ENCODE measurements around the gene ANKEF1.
A peak's percentile ranks its signal among the peaks of the same experiment; 100 is the strongest.
"Not testable (repeated sequence)": the region's sequence is repeated elsewhere in the genome, so short reads cannot be mapped to it uniquely, and the experiment has no call there.

ANKEF1 gene
- total RNA-seq: 3.1 to 11.3 reads per million in 2 donors

- peak; percentile 22 to 93 (median 77) for DNase-seq
Measured at GRCh38 chr20:10034717-10035571, at the start of gene ANKEF1. ANKEF1 (plus strand) TSS chr20:10034987; CDS start chr20:10038302, 3,315 bp downstream.

GRCh38 chr20:9985281-9985680 lies 49.5 kb upstream of the ANKEF1 start:
- DNase-seq: no peak

DNA sequence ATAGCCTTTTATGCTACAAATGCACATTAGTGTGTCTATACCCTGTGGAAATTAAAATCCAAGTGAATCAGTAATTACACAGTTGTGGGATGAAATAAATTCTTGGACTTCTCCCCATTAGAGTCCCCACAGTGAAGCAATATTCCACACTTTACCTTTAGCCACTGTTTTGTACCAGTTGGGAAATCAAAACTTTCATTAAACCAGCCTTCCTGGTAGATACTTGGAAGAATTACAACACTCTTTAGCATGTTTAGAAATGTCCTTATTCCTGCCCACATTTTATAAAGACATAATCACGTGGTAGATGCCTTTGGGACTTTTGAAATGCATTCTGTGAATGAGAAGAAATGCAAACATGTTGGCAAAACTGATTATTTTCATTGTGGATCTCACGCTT lies 49.0 kb upstream of the ANKEF1 start:
- no peak for DNase-seq

DNA sequence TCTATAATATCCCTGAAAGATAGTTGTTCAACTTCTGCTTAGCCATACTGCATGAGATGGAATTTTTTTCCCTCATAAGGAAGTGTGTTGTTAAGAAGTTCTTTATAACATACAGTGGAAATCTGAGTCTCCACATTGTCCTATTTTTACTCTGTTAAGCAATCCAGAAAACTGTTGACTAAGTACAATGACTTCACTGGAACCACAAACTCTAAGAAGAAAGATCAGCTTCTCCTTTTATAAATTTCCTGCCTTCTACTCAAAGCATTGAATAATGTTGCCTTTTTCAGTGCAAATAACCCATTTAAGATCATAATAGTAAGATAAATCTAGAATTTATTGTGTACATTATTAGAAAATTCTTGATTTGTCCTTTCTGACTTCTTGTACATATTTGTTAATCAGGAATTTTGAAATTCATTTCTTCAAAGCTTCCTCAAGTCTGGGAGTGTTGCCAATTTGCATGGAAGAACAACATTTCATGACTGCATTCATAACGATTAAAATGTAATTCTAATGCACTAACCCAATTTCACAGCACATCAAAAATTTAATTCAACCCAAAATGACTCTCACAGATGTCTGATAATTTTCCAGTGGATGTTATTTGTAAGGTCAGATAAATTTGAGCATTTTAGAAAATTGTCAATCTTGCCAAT lies 45.6 kb upstream of the ANKEF1 start:
- no peak for DNase-seq

GRCh38 chr20:9993137-9993536 lies 41.6 kb upstream of the ANKEF1 start:
- no peak for DNase-seq

GRCh38 chr20:9994676-9995075 lies 40.1 kb upstream of the ANKEF1 start:
- DNase-seq: no peak

DNA sequence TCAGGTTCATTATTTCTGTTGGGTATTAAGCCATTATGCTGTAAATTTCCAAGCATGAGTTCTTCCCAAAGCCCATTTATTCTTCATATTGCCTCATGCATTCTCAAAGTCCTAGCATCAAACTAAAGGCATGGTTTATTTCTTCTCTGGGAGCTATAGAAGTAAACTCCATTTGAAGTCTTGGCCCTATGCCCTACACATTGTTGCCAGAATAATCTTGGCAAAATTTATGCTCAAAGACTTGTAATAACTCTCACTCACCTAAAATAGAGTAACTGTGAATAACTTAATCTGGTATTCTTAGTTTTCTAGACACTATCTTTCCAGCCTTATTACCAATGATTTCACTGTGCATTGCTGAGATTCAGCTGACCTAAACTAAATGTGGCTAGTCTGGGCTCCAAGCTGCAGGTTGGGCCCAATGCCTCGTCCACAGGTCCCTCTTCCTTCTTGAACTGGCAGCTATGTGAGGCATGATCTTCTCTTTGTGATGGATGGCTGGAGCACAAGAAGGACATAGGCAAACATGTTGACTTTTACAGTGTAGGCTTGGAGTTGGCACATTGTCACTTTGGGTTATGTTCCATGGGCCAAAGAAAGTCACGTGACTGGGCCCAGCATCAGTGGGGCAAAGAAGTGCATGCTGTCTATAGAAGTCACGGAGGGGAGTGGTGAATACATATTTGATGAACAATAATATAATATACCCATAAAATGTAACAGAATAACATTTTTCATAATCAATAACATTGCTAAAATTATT lies 39.1 kb upstream of the ANKEF1 start:
- no peak for DNase-seq

GRCh38 chr20:9996944-9997343 lies 37.8 kb upstream of the ANKEF1 start:
- DNase-seq: no peak

DNA sequence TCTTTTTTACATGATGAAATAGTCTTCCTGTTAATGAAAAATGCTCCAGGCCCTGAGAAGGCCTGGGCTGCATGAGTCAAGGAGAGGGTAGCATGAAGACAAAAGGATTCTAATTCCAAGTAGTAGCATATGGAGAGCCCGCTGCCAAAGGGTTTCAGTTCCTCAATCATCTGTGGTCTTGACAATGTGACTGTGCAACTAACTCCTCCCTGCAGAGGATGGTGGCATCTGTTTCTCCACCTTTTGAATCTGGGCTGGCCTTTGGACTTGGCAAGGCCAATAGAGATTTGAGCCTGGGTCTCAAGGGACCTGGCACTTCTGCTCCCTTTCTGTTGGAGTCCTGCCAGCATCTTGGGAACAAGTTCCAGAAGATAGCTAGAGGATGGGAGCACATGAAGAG lies 35.1 kb upstream of the ANKEF1 start:
- no peak for DNase-seq

DNA sequence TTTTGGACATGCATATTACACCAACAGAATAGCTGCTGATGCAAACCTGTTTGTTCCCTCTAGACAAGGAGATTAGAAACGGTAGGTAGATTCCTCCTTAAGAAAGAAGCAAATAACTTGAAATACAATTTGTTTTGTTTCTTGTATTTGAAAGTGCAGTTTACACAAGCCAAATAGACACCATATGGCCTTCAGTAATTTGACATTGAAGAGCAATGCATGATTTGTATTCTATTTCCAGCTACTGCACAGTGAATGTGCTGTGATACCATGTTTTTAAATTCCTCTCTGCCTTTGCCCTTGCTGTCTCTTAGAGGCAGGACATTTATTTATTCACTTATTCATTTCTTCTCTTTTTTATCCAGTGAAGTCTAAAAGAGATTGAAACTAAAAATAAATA lies 31.9 kb upstream of the ANKEF1 start:
- no peak for DNase-seq

DNA sequence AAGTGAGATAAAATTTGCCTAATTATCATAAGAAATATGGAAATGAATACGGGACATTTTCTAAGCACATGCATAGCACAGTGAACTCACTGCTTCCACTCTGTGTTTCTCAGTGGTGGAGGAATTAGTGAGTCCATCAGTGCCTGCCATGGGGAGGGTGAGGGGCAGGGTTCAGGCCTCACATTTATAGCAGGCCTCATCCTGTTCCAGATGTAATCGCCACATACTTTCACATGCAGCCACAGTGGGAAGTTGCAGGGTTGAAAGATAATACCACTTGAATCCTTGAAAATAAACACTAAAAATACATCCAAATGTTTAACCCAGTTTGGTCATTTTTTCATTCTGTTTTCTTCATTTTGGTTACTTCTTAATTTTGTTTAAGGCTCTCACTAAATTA lies 29.9 kb upstream of the ANKEF1 start:
- no peak for DNase-seq

GRCh38 chr20:10005885-10006284 lies 28.9 kb upstream of the ANKEF1 start:
- no peak for DNase-seq

DNA sequence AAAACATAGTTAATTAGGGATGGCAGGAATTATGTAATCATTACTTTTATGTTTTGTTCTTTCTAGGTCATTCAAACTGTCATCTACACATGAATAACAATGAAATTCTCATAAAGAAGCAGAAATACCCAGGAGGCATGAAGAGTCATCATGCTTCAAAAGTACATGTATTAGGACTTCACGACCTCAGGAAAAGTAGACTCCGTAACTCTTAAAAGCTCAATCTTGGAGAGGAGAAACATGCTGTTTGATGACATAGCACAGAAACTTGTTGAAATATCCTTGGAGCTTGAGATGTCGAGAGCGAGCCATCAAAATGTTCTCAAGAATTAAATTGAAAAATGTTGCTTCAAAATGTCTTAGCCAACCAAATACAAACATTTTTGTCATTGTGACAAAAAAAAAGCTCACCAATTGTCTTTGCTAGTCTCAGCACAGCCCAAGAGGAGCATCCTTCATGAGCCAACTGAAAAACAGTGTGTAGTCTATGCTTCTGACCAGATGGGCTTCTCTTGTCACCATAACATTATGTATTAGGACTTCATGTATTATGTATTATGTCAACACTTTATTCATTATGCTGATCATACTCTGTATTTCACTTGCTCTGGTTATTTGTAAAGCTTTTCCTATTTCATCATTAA lies 28.2 kb upstream of the ANKEF1 start:
- DNase-seq: no peak

DNA sequence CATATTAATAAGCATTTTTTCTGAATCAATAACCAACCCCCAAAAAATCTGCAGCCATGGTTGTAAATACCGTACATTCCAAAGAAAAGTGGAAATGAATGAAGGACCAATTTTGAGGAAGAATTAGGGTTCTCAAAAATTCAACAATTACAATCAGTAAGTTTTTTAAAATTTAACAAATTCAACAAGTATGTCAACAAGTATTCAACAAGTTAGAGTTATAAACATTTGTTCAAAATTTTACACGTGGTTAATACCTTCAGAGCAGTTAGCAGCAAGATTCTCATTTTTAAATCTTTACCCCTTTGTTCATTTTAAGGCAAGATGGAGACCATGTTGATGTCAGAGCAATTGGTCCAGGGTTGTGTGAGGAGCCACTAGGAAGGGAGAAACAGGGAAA lies 27.6 kb upstream of the ANKEF1 start:
- DNase-seq: no peak

GRCh38 chr20:10007747-10008146 lies 27.0 kb upstream of the ANKEF1 start:
- no peak for DNase-seq

DNA sequence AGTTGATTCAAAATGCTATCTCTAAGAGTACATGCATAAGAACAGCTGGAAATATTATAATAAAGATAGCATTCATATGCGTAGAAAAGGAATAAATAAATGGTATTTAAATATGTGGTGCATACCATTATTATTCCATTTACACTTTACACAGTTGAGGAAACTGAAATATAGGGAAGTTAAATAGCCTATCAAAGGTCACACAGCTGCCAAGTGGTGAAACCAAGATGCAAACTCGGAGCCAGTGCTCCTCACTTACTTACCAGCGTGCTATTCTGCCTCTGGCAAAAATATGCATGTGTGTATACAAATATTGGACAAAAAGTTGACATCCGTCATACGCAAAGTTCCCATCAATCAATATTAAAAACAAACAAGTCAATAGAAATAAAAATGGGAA lies 22.3 kb upstream of the ANKEF1 start:
- DNase-seq: no peak

DNA sequence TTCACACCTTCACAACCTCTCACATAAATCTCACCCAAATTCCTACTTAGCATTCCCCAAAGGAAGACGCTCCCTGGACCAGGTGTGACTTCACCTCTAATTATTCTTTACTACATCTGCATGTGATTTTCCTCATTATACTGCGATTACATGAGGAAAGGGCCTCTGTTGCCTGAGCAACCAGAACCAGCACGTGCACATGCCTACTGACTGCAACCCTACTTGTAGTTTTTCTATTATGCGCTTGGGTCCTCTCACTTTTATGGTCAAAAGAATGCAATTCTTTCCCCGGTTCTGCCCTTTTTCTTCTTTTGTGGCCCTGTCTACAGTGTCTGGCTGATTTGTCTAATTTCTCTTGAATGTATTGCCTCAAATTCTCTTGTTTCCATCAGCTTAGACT lies 20.4 kb upstream of the ANKEF1 start:
- DNase-seq: no peak

- no peak for DNase-seq
Measured at GRCh38 chr20:10020937-10021336, 13.8 kb upstream of the ANKEF1 start.

GRCh38 chr20:10022625-10023024 lies 12.2 kb upstream of the ANKEF1 start:
- DNase-seq: no peak

GRCh38 chr20:10023911-10024310 lies 10.9 kb upstream of the ANKEF1 start:
- DNase-seq: no peak

- not testable (repeated sequence) for DNase-seq
Measured at GRCh38 chr20:10031451-10032215, 3.2 kb upstream of the ANKEF1 start.

GRCh38 chr20:10032269-10032668 lies 2.5 kb upstream of the ANKEF1 start:
- DNase-seq: not testable (repeated sequence)

Data from T-helper 2 cell (primary cell).